Myocyte (in vitro differentiated cells): ENCODE measurements around the gene UBB. TPM values are rescaled to one million over a fixed set of nuclear protein-coding genes. Genes with fewer than 3 reads are reported as not detected.

Source experiments
- DNase-seq: peaks from one replicate; pipeline ENCODE4 v3.0.0-alpha.2; 2012; ENCODE audit warnings: low read depth
- total RNA-seq: library from RNA; depleted of rRNA; stranded (reverse); fragments of >200 nt; gene quantifications from 2 replicates; pipeline ENCODE4 v1.2.3, GENCODE V29; 2014

Gene UBB
- total RNA-seq, 1 donor from 2014 or later: 823 TPM

GRCh38 chr17:16417896-16418684, 37.2 kb downstream of the UBB start:
- DNase-seq: peak; percentile 58

GRCh38 chr17:16418685-16419068, 37.8 kb downstream of the UBB start:
- no peak for DNase-seq

GRCh38 chr17:16419074-16419928, 38.4 kb downstream of the UBB start:
- DNase-seq: peak; percentile 79

GRCh38 chr17:16419929-16420271, 39.0 kb downstream of the UBB start:
- DNase-seq: peak; percentile 63

GRCh38 chr17:16422416-16422815, 41.5 kb downstream of the UBB start:
- DNase-seq: no peak

- no peak for DNase-seq
These were observed 42.5 kb downstream of the UBB start for GRCh38 chr17:16423226-16423872.

GRCh38 chr17:16425202-16425601, 44.3 kb downstream of the UBB start:
- DNase-seq: no peak

GRCh38 chr17:16425698-16426659, 45.1 kb downstream of the UBB start:
- peak; percentile 54 for DNase-seq

GRCh38 chr17:16427020-16427419, 46.1 kb downstream of the UBB start:
- DNase-seq: no peak

GRCh38 chr17:16428098-16428882, 47.4 kb downstream of the UBB start:
- DNase-seq: peak; percentile 28

GRCh38 chr17:16429083-16429482, 48.2 kb downstream of the UBB start:
- no peak for DNase-seq

- DNase-seq: no peak
These were observed 49.8 kb downstream of the UBB start for GRCh38 chr17:16430650-16431049.

GRCh38 chr17:16432017-16432416, 51.1 kb downstream of the UBB start:
- DNase-seq: no peak

Other genes with a start within 250 kb of the UBB start
- gene NCOR1, start 165.6 kb upstream of the UBB start, total RNA-seq: 60.0 and 73.3 TPM in 2 replicates
- gene PIGL, start 163.9 kb upstream of the UBB start, total RNA-seq: 12.9 and 16.4 TPM in 2 replicates
- 8.2 and 10.7 TPM in 2 replicates for gene CENPV, start 27.6 kb upstream of the UBB start, total RNA-seq
- 13.1 and 16.1 TPM in 2 replicates for gene TRPV2, start 34.5 kb downstream of the UBB start, total RNA-seq
- 0.21 and 0.51 TPM in 2 replicates for gene LRRC75A, start 111.1 kb downstream of the UBB start, total RNA-seq
- gene ZNF287, start 188.1 kb downstream of the UBB start, total RNA-seq: 8.3 and 11.4 TPM in 2 replicates